Dermis blood vessel endothelial cell (primary cell): ENCODE measurements around the gene PRRC2C. TPM values are rescaled to one million over a fixed set of nuclear protein-coding genes. Genes with fewer than 3 reads are reported as not detected.

Source experiments
- DNase-seq: peaks from one replicate; pipeline ENCODE4 v3.0.0; 2010
- total RNA-seq: library from RNA; depleted of rRNA; stranded (reverse); fragments of >200 nt; gene quantifications from 2 replicates; pipeline ENCODE4 v1.2.3, GENCODE V29; 2014

Gene PRRC2C
- total RNA-seq, 1 donor from 2014 or later = 58.0 TPM

- DNase-seq = no peak
These were observed 154.9 kb downstream of the PRRC2C start for GRCh38 chr1:171640225-171640624.

- DNase-seq = no peak
These were observed 155.9 kb downstream of the PRRC2C start for GRCh38 chr1:171641076-171641864.

GRCh38 chr1:171642197-171642596 is 156.9 kb downstream of the PRRC2C start:
- no peak for DNase-seq

Other genes starting within 250 kb of the PRRC2C start
- gene FMO1, start 237.0 kb upstream of the PRRC2C start, total RNA-seq = not detected in 2 replicates
- gene FMO4, start 171.3 kb upstream of the PRRC2C start, total RNA-seq = 0.56 and 2.9 TPM in 2 replicates
- not detected in 2 replicates for gene MYOCOS, start 136.7 kb downstream of the PRRC2C start, total RNA-seq
- gene MYOC, start 167.2 kb downstream of the PRRC2C start, total RNA-seq = not detected in 2 replicates